Suprapubic skin (tissue), 4 donors: ENCODE measurements around the gene CAPN13.

ENCODE experiments used
- CTCF ChIP-seq, 2 donors: fragments of 200-600 bp in 1 of 2; fragments of 450-650 bp in 1 of 2; sonication (generic) in 1 of 2; IDR thresholded peaks; one replicate each; pipeline ENCODE4 v1.5.1; 2016 to 2019; ENCODE audit warnings: antibody characterized with exemption in 2 of 2, mild to moderate bottlenecking in 1 of 2, moderate library complexity in 1 of 2
- POLR2A ChIP-seq, 2 donors: fragments of 450-650 bp; IDR thresholded peaks; one replicate each; pipeline ENCODE4 v1.6.1; 2017; ENCODE audit warnings: antibody characterized with exemption in 2 of 2, mild to moderate bottlenecking in 2 of 2, moderate library complexity in 2 of 2
- POLR2AphosphoS5 ChIP-seq, 3 donors: sonication (generic); formaldehyde crosslinking; IDR thresholded peaks; one replicate each; pipeline ENCODE4 v1.6.1; 2017; ENCODE audit warnings: antibody characterized with exemption in 3 of 3

- no peak for TF ChIP-seq CTCF (IDR thresholded peaks at IDR 0.05)
- TF ChIP-seq POLR2A (IDR thresholded peaks at IDR 0.05), result no peak
- no peak for TF ChIP-seq POLR2AphosphoS5 (IDR thresholded peaks at IDR 0.05)
These were observed 14.7 kb downstream of the CAPN13 start for GRCh38 chr2:30792521-30792920.
